OCI-LY7 (cell line): ENCODE data around the gene MAOB. TPM values are rescaled to one million over a fixed set of nuclear protein-coding genes. Genes with fewer than 3 reads are reported as not detected.

ENCODE experiments used
- BruUV-seq: library from RNA; stranded (reverse); fragments of 400-500 nt; replicated peaks from 2 replicates; lab custom pipeline; 2021; lab: Mats Ljungman, UMichigan
- CTCF ChIA-PET: fragments of 300-600 bp; sonication (Branson Sonifier 250); formaldehyde crosslinking; loops from one replicate; lab custom pipeline; 2022; ENCODE audit warnings: antibody characterized with exemption; ENCODE audit not compliant: unreplicated experiment; lab: Charles Lee
- POLR2A ChIA-PET: fragments of 300-600 bp; sonication (Branson Sonifier 250); formaldehyde crosslinking; loops from one replicate; lab custom pipeline; 2022; ENCODE audit warnings: antibody characterized with exemption; lab: Charles Lee
- DNase-seq: peaks from one replicate; pipeline ENCODE4 v3.0.0-alpha.2; 2015; ENCODE audit warnings: low spot score
- H2AFZ ChIP-seq: fragments of 200-600 bp; sonication (generic), shearing (Covaris generic); 2 replicates; pipeline ENCODE4 v1.6.1; 2014; ENCODE audit warnings: mild to moderate bottlenecking, antibody characterized with exemption, low read length, moderate library complexity
- H3K27ac ChIP-seq: fragments of 200-600 bp; sonication (generic); 2 replicates; pipeline ENCODE4 v1.5.1; 2014; ENCODE audit warnings: mixed run types, low read depth, mild to moderate bottlenecking, moderate library complexity, low read length, inconsistent platforms; ENCODE audit not compliant: poor library complexity, severe bottlenecking
- H3K36me3 ChIP-seq: fragments of 200-600 bp; sonication (generic); 2 replicates; pipeline ENCODE4 v1.6.1; 2014; ENCODE audit warnings: mild to moderate bottlenecking, antibody characterized with exemption, low read length, moderate library complexity, mixed read lengths; ENCODE audit not compliant: insufficient read depth
- H3K4me1 ChIP-seq: fragments of 200-600 bp; sonication (generic); 2 replicates; pipeline ENCODE4 v1.5.1; 2014; ENCODE audit warnings: mild to moderate bottlenecking, low read length; ENCODE audit not compliant: insufficient read depth, poor library complexity, severe bottlenecking
- H3K4me2 ChIP-seq: fragments of 200-600 bp; sonication (generic); 2 replicates; pipeline ENCODE4 v1.6.1; 2014; ENCODE audit warnings: mild to moderate bottlenecking, low read length
- H3K4me3 ChIP-seq: fragments of 200-600 bp; sonication (generic); 2 replicates; pipeline ENCODE4 v1.5.1; 2014; ENCODE audit warnings: mild to moderate bottlenecking, low read depth, low read length; ENCODE audit not compliant: poor library complexity, severe bottlenecking
- H3K79me2 ChIP-seq: fragments of 200-600 bp; sonication (generic); 2 replicates; pipeline ENCODE4 v1.6.1; 2016; ENCODE audit warnings: low read depth, mild to moderate bottlenecking, low read length, moderate library complexity, mixed read lengths; ENCODE audit not compliant: insufficient read depth
- H3K9me2 ChIP-seq: fragments of 200-600 bp; sonication (generic); 2 replicates; pipeline ENCODE4 v1.6.1; 2016; ENCODE audit warnings: mild to moderate bottlenecking, low read length, mixed read lengths; ENCODE audit not compliant: insufficient read depth
- H3K9me3 ChIP-seq: fragments of 200-600 bp; sonication (generic); 2 replicates; pipeline ENCODE4 v1.6.1; 2014; ENCODE audit warnings: mild to moderate bottlenecking, mixed run types, low read length, mixed read lengths
- H4K20me1 ChIP-seq: fragments of 200-600 bp; sonication (generic); 2 replicates; pipeline ENCODE4 v1.6.1; 2014; ENCODE audit warnings: mild to moderate bottlenecking, antibody characterized with exemption, low read length, moderate library complexity, mixed read lengths; ENCODE audit not compliant: insufficient read depth
- CTCF ChIP-seq: fragments of 200-600 bp; sonication (generic); conservative IDR thresholded peaks from 2 replicates; pipeline ENCODE4 v1.5.1; 2014; ENCODE audit warnings: mild to moderate bottlenecking, antibody characterized with exemption, low read length, moderate library complexity, mixed read lengths
- EZH2phosphoT487 ChIP-seq: fragments of 200-600 bp; sonication (generic); IDR thresholded peaks from 2 replicates; pipeline ENCODE4 v1.6.1; 2018; ENCODE audit warnings: low read depth, borderline replicate concordance, mild to moderate bottlenecking, mixed run types, antibody characterized with exemption, low read length, moderate library complexity, mixed read lengths
- intact Hi-C: fragments of 100-400 bp; cut with micrococcal nuclease; formaldehyde crosslinking; loops from one replicate; pipeline ENCODE4 v1.10.0; 2022; ENCODE audit not compliant: unreplicated experiment
- total RNA-seq, 2 experiments: library from RNA; depleted of rRNA in 1 of 2; stranded (reverse); fragments of >200 nt in 1 of 2; shearing (Covaris generic) in 1 of 2; gene quantifications; 2 replicates each; pipeline ENCODE4 v1.2.3, GENCODE V29; 2014 to 2022

MAOB gene
- total RNA-seq, 2 experiments from 2014 or later, result not detected

GRCh38 chrX:43862434-43862833 lies 19.8 kb downstream of the MAOB start:
- H3K9me2 ChIP-seq, result no peaks in the 10 kb centered on the region
- CTCF ChIA-PET, result no interaction called here
- H4K20me1 ChIP-seq, result no peaks in the 10 kb centered on the region
- POLR2A ChIA-PET, result no interaction called here
- DNase-seq, result no peak
- intact Hi-C loops, result no loop called here
- no peak overlapping the region for H3K4me2 ChIP-seq
- H3K27ac ChIP-seq, result no peak overlapping the region
- no peaks in the 10 kb centered on the region for H3K79me2 ChIP-seq
- H3K4me1 ChIP-seq, result no peaks in the 10 kb centered on the region
- H3K4me3 ChIP-seq, result no peak overlapping the region
- no peak for TF ChIP-seq EZH2phosphoT487
- no peak for TF ChIP-seq CTCF
- H2AFZ ChIP-seq, result no peak overlapping the region
- BruUV-seq, result no TSS peak
- no peaks in the 10 kb centered on the region for H3K9me3 ChIP-seq
- no peaks in the 10 kb centered on the region for H3K36me3 ChIP-seq

GRCh38 chrX:43861750-43862149 lies 20.5 kb downstream of the MAOB start:
- ChIA-PET POLR2A (no interaction called here), CTCF (no interaction called here)
- Histone ChIP-seq H3K9me2 (no peaks in the 10 kb centered on the region), H2AFZ (no peak overlapping the region), H3K27ac (no peak overlapping the region), H3K4me3 (no peak overlapping the region), H3K79me2 (no peaks in the 10 kb centered on the region), H3K4me2 (no peak overlapping the region), H3K9me3 (no peaks in the 10 kb centered on the region), H3K4me1 (no peaks in the 10 kb centered on the region), H3K36me3 (no peaks in the 10 kb centered on the region), H4K20me1 (no peaks in the 10 kb centered on the region)
- no peak for TF ChIP-seq CTCF
- no peak for TF ChIP-seq EZH2phosphoT487
- intact Hi-C loops, result no loop called here
- DNase-seq, result no peak
- no TSS peak for BruUV-seq

GRCh38 chrX:43860646-43861370 lies 21.4 kb downstream of the MAOB start:
- Histone ChIP-seq H3K36me3 (no peaks in the 10 kb centered on the region), H2AFZ (no peak overlapping the region), H4K20me1 (no peaks in the 10 kb centered on the region), H3K79me2 (no peaks in the 10 kb centered on the region), H3K9me3 (no peaks in the 10 kb centered on the region), H3K4me1 (no peaks in the 10 kb centered on the region), H3K9me2 (no peaks in the 10 kb centered on the region), H3K27ac (no peak overlapping the region), H3K4me3 (no peak overlapping the region), H3K4me2 (no peak overlapping the region)
- ChIA-PET POLR2A (no interaction called here), CTCF (no interaction called here)
- intact Hi-C loops, result no loop called here
- no TSS peak for BruUV-seq
- TF ChIP-seq CTCF (no peak), EZH2phosphoT487 (no peak)
- no peak for DNase-seq
